ENCODE results near the gene SETDB1.

The SETDB1 gene

DNA sequence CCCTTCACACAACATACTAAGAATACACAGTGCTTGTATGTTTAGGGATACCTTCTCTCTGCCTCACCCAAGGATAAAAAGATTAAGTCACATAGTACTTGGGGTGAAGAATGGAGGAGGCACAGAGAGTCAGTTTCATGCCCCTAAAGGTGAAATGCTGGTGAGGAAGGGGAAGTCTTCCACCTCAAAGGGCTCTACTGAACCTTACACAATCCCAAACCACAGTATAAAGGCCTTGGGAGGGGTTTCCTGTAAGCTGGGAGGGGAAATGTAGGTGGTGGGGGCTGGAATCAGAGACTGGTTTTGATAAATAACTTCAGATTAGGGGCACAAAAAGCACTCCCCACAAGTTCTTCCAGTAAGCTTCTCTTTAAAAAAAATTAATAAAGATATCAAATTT, 77.0 kb downstream of the SETDB1 start:
- H3K4me3 ChIP-seq (ENCODE audit: low read depth, low read length), result no peak overlapping the region
- no peak for DNase-seq
- TF ChIP-seq, protein P1, sequence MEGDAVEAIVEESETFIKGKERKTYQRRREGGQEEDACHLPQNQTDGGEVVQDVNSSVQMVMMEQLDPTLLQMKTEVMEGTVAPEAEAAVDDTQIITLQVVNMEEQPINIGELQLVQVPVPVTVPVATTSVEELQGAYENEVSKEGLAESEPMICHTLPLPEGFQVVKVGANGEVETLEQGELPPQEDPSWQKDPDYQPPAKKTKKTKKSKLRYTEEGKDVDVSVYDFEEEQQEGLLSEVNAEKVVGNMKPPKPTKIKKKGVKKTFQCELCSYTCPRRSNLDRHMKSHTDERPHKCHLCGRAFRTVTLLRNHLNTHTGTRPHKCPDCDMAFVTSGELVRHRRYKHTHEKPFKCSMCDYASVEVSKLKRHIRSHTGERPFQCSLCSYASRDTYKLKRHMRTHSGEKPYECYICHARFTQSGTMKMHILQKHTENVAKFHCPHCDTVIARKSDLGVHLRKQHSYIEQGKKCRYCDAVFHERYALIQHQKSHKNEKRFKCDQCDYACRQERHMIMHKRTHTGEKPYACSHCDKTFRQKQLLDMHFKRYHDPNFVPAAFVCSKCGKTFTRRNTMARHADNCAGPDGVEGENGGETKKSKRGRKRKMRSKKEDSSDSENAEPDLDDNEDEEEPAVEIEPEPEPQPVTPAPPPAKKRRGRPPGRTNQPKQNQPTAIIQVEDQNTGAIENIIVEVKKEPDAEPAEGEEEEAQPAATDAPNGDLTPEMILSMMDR (IDR thresholded peaks at IDR 0.05; ENCODE audit: low read depth, low read length, missing control alignments), result no peak
- in situ Hi-C loops (cut with HindIII; ENCODE audit: low pct_ligation_motif_present, low sequenced_read_pairs), result no loop called here
- H3K27ac ChIP-seq, result no peak overlapping the region
- no peaks in the 10 kb centered on the region for H3K36me3 ChIP-seq (replicated peaks)
- H3K27me3 ChIP-seq (replicated peaks), result no peaks in the 10 kb centered on the region

DNA sequence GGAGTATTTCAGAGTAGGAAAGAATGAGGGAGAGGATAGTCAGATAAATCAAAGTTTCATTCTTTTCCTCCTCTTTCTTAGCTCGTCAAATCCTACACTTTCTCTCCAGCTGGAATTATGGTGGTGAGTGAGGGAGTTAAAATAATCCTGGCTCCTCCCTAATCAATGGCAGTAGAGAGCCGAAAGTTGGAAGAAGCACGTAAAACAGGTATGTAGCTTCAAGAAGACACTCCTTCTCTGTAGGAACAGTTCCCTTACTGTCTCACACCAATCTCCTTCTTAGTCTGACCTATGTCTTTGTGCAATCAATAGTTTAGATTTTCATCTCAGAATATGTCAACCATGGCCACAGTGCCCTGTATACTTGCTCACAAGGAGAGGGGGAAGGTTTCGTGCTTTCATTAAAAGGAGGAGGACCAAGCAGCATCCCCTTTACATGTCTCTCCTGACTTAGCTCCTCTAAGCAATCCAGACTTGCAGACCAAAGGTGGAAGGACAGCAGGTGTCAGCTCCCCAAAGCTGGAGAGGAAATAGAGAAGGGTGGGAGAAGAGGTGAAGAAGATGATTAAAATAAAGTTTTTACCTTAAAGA, 79.7 kb downstream of the SETDB1 start:
- no peak for DNase-seq
- TF ChIP-seq, protein P1 (IDR thresholded peaks at IDR 0.05; ENCODE audit: low read depth, low read length, missing control alignments), result no peak
- Histone ChIP-seq H3K36me3 (replicated peaks) (no peaks in the 10 kb centered on the region), H3K27ac (no peak overlapping the region), H3K27me3 (replicated peaks) (no peaks in the 10 kb centered on the region), H3K4me3 (ENCODE audit: low read depth, low read length) (peak overlapping the region; percentile 59)
- in situ Hi-C loops (cut with HindIII; ENCODE audit: low pct_ligation_motif_present, low sequenced_read_pairs), result no loop called here

DNA sequence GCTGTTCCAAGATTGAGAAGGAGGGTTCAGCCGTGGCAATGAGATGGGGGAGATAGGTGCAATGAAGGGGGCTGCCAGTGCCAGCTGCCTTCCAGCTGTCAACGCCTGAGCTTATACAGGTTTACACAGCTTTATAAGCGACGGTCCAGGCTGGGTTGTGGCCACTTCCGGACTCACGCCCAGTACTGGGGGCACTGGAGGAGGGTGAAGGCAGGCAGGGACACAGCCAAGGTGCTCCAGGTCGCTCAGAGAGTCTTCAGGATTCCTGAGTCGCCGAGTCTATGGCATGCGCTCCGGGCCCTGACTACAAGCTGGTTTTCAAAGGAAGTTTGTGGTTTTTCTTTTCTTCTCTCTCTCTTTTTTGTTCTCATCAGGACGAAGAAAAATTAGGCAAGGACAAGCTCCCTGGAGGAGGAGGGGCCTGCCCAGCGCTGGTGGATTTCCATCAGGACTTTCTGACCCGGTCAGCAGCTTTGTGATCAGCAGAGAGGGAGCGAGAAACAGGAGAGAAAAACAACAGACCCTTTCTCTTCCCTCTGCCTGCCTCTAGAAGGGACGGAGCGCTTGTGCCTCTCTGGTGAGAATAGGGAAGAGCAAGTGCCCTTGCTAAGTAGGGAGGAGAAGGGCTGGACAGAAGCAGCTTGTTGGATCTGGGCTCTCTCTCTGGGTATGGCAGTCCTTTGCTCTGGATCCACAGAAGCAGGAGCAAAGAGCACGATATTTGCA, 80.3 kb downstream of the SETDB1 start, which contains the start of gene MINDY1:
Gene MINDY1, minus strand, starts transcription at position 576 of the 726 bp plus-strand sequence. CDS start 4,285 bp downstream, outside the sequence.
- peak within 1 kb of the TSS; percentile 87 for H3K27ac ChIP-seq
- TF ChIP-seq, protein P1 (IDR thresholded peaks at IDR 0.05; ENCODE audit: low read depth, low read length, missing control alignments), result peak; percentile 73
- peak; percentile 80 for DNase-seq
- H3K36me3 ChIP-seq (replicated peaks), result no peaks in the 10 kb centered on the region
- H3K4me3 ChIP-seq (ENCODE audit: low read depth, low read length), result peak within 1 kb of the TSS; percentile 59
- H3K27me3 ChIP-seq (replicated peaks), result no peaks in the 10 kb centered on the region
- in situ Hi-C loops (cut with HindIII; ENCODE audit: low pct_ligation_motif_present, low sequenced_read_pairs), result no loop called here

DNA sequence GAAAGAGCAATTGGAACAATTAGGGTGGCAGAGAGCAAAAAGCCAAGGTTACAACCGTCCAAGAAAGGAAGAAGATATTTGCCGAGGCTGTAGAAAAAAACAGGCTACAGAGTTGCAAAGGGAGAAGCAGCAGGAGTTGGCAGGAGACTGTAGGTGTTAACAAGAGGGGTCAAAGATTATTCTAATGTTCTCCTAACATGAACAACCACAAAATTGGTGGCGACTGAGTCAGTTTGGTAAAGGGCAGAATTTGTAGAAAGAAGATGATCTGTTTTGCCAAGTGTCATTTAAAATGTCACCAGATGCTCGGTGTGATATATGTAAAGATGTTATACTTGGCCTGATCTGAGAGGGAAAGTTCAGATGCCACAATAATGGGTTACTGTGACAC, 81.7 kb downstream of the SETDB1 start:
- Histone ChIP-seq H3K27me3 (replicated peaks) (no peaks in the 10 kb centered on the region), H3K4me3 (ENCODE audit: low read depth, low read length) (peak overlapping the region; percentile 94), H3K27ac (peak overlapping the region; percentile 87), H3K36me3 (replicated peaks) (no peaks in the 10 kb centered on the region)
- in situ Hi-C loops (cut with HindIII; ENCODE audit: low pct_ligation_motif_present, low sequenced_read_pairs), result no loop called here
- DNase-seq, result no peak
- TF ChIP-seq, protein P1 (IDR thresholded peaks at IDR 0.05; ENCODE audit: low read depth, low read length, missing control alignments), result no peak

DNA sequence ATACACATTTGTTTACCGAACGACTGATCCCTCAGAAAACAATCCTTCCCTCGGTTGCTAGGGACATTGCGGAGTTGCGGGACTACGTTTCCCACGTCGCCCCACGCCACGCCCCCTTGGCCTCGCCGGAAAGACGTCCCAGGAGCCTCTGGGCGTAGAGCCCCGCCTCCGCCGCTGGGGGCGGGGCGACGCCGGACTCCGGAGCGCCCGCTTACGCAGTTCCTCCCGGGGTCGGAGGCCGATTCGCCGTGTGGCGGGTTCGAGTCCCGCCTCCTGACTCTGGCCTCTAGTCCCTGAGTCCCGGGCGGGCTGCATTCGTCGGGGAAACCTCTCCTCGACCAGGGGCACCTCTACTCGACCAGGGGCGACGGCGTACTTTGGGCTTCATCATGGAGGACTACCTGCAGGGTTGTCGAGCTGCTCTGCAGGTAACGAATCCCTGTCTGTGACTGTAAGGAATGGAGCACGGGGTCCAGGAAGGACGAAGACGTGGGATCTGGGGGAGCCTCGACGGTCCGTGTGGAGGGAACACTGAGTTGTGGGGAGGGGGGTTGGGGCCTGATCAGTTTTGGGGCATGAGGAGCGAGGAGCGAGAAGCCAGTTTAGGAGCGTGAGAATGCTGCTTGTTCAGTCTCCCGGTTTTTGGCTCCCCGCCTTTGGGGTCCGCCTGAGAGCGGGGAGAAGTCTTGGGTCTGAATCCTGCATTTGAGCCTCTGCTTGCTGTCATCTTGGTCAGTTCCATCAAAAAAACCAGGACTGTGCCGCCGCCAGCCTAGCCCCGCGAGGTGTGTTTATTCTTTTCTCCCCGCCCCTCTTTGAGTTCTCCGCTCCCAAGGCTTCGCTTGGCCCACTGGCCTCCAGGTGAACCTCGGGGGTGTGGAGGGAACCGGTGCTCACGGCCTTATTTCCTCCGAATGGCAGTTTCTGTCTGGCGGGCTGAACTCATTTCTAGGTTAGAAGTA, 82.4 kb downstream of the SETDB1 start, which contains the start of gene PRUNE1:
Gene PRUNE1, plus strand, starts transcription at position 206 of the 962 bp plus-strand sequence. Its CDS starts 184 bp downstream, at position 390.
- Histone ChIP-seq H3K36me3 (replicated peaks) (no peaks in the 10 kb centered on the region), H3K4me3 (ENCODE audit: low read depth, low read length) (peak within 1 kb of the TSS; percentile 94), H3K27ac (peak within 1 kb of the TSS; percentile 87), H3K27me3 (replicated peaks) (no peaks in the 10 kb centered on the region)
- DNase-seq, result peak; percentile 96
- in situ Hi-C loops (cut with HindIII; ENCODE audit: low pct_ligation_motif_present, low sequenced_read_pairs), result no loop called here
- TF ChIP-seq, protein P1 (IDR thresholded peaks at IDR 0.05; ENCODE audit: low read depth, low read length, missing control alignments), result no peak
